HepG2 (cell line): ENCODE results near the gene TECTB. TPM values are rescaled to one million over a fixed set of nuclear protein-coding genes. Genes with fewer than 3 reads are reported as not detected.

ENCODE experiments used
- EEA1 ChIP-seq: sonication (generic); formaldehyde crosslinking; IDR thresholded peaks from 2 replicates; pipeline ENCODE4 v1.5.1; 2020; ENCODE audit warnings: mild to moderate bottlenecking, missing genetic modification reagents, borderline replicate concordance
- JARID2 ChIP-seq: sonication (generic); formaldehyde crosslinking; IDR thresholded peaks from 2 replicates; pipeline ENCODE4 v1.8.1; 2023; ENCODE audit warnings: missing genetic modification reagents, inconsistent platforms; ENCODE audit not compliant: insufficient replicate concordance
- JUND ChIP-seq: sonication (generic); formaldehyde crosslinking; IDR thresholded peaks from 2 replicates; pipeline ENCODE4 v1.8.0; 2022; ENCODE audit warnings: mild to moderate bottlenecking, missing genetic modification reagents
- KAT2B ChIP-seq: fragments of 150-350 bp; IDR thresholded peaks from 2 replicates; pipeline ENCODE4 v1.6.1; 2014; ENCODE audit warnings: low read depth, low read length, borderline replicate concordance
- PBX2 ChIP-seq: IDR thresholded peaks from 2 replicates; pipeline ENCODE4 v1.6.1; 2016; ENCODE audit warnings: control low read depth
- TBL1XR1 ChIP-seq: fragments of 150-350 bp; IDR thresholded peaks from 2 replicates; pipeline ENCODE4 v1.6.1; 2014; ENCODE audit warnings: borderline replicate concordance, low read length; ENCODE audit not compliant: partially characterized antibody
- THAP11 ChIP-seq: IDR thresholded peaks from 2 replicates; pipeline ENCODE4 v1.6.1; 2016; ENCODE audit warnings: missing biosample characterization, missing genetic modification reagents
- ZBTB34 ChIP-seq: sonication (generic); formaldehyde crosslinking; IDR thresholded peaks from 2 replicates; pipeline ENCODE4 v1.8.0; 2022; ENCODE audit warnings: mild to moderate bottlenecking, missing genetic modification reagents
- ZNF547 ChIP-seq: sonication (generic); formaldehyde crosslinking; IDR thresholded peaks from 2 replicates; pipeline ENCODE4 v1.5.1; 2020; ENCODE audit warnings: mild to moderate bottlenecking, missing genetic modification reagents
- ZNF557 ChIP-seq: sonication (generic); formaldehyde crosslinking; IDR thresholded peaks from 2 replicates; pipeline ENCODE4 v1.4.0; 2020; ENCODE audit warnings: missing genetic modification reagents
- ZSCAN30 ChIP-seq: sonication (generic); formaldehyde crosslinking; IDR thresholded peaks from 2 replicates; pipeline ENCODE4 v1.5.0; 2020; ENCODE audit warnings: mild to moderate bottlenecking, missing genetic modification reagents
- polyA plus RNA-seq, 8 experiments: library from polyadenylated mRNA; depleted of rRNA in 3 of 8; stranded (reverse) in 7 of 8; unstranded in 1 of 8; fragments of >200 nt; fragmentation: Illumina TruSeq in 4 of 8; extraction: Trizol in 4 of 8; gene quantifications; 2 replicates each; pipeline versions ENCODE4 v1.2.1 to v1.2.3, GENCODE V29; 2011 to 2016; ENCODE audit warnings: low read depth in 4 of 8, missing spikeins in 1 of 8, mixed read lengths in 1 of 8; ENCODE audit not compliant: insufficient read depth in 1 of 8
- total RNA-seq, 5 experiments: library from RNA; depleted of rRNA; stranded (reverse); fragments of >200 nt; fragmentation: Illumina TruSeq; extraction: Trizol; gene quantifications; 2 replicates each; pipeline ENCODE4 v1.2.3, GENCODE V29; 2016; ENCODE audit warnings: low read depth in 1 of 5
- TF ChIP-seq, protein P1 (sequence below): sonication (generic); formaldehyde crosslinking; conservative IDR thresholded peaks from 2 replicates; pipeline ENCODE4 v1.4.0; 2020; ENCODE audit warnings: missing genetic modification reagents
- TF ChIP-seq, protein P2 (sequence below): sonication (generic); formaldehyde crosslinking; IDR thresholded peaks from 2 replicates; pipeline ENCODE4 v1.5.0; 2020; ENCODE audit warnings: mild to moderate bottlenecking, missing genetic modification reagents, borderline replicate concordance
- TF ChIP-seq, protein P3 (sequence below): IDR thresholded peaks from 2 replicates; pipeline ENCODE4 v1.6.1; 2016
- TF ChIP-seq, protein P4 (sequence below): sonication (generic); formaldehyde crosslinking; IDR thresholded peaks from 2 replicates; pipeline ENCODE4 v1.5.0; 2020; ENCODE audit warnings: missing genetic modification reagents
- TF ChIP-seq, protein P5 (sequence below): sonication (generic); formaldehyde crosslinking; IDR thresholded peaks from 2 replicates; pipeline ENCODE4 v1.4.0; 2020; ENCODE audit warnings: missing genetic modification reagents

The TECTB gene
- total and polyA plus RNA-seq, 2 of the 13 experiments (the other 11 are each of a cell fraction or from before 2014, with no cell fraction given), result 0.78 to 1.8 TPM

DNA sequence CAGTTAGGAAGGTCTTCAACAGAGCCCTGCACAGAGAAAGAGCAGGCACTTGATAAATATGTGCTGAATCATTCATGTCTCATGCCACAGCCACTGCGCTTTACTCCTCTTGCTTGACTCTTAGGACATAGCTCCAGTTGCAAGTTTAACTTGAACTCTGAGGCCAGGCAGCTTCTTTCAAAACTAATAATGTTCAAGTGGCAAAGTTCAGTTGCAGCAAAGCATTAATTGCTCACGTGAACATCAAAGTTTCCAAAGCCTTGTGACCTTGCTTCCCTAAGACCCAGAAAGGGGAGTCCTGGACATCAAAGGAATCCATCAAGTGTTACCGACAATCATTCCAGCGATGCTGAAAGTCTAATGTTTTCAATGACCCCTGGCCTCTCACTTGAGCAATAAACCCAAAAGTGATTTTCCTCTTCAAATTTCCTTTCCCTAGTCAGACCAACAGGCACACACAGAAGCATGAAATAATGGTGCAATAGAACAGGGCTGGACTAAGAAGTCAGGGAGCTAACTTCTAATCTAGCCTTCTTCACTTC lies 21.8 kb upstream of the TECTB start (continued):
- TF ChIP-seq, protein P1, sequence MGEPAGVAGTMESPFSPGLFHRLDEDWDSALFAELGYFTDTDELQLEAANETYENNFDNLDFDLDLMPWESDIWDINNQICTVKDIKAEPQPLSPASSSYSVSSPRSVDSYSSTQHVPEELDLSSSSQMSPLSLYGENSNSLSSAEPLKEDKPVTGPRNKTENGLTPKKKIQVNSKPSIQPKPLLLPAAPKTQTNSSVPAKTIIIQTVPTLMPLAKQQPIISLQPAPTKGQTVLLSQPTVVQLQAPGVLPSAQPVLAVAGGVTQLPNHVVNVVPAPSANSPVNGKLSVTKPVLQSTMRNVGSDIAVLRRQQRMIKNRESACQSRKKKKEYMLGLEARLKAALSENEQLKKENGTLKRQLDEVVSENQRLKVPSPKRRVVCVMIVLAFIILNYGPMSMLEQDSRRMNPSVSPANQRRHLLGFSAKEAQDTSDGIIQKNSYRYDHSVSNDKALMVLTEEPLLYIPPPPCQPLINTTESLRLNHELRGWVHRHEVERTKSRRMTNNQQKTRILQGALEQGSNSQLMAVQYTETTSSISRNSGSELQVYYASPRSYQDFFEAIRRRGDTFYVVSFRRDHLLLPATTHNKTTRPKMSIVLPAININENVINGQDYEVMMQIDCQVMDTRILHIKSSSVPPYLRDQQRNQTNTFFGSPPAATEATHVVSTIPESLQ, result no peak
- peak; percentile 74; the same call in 1 of the 2 replicates for TF ChIP-seq ZBTB34
- TF ChIP-seq ZNF557 (CRISPR knock-in tag), result 0 out of 2 replicates have a peak, but pooled peaks have one; percentile 53
- peak; percentile 46; the same call in 1 of the 2 replicates for TF ChIP-seq PBX2 (CRISPR knock-in tag)
- TF ChIP-seq, protein P2, sequence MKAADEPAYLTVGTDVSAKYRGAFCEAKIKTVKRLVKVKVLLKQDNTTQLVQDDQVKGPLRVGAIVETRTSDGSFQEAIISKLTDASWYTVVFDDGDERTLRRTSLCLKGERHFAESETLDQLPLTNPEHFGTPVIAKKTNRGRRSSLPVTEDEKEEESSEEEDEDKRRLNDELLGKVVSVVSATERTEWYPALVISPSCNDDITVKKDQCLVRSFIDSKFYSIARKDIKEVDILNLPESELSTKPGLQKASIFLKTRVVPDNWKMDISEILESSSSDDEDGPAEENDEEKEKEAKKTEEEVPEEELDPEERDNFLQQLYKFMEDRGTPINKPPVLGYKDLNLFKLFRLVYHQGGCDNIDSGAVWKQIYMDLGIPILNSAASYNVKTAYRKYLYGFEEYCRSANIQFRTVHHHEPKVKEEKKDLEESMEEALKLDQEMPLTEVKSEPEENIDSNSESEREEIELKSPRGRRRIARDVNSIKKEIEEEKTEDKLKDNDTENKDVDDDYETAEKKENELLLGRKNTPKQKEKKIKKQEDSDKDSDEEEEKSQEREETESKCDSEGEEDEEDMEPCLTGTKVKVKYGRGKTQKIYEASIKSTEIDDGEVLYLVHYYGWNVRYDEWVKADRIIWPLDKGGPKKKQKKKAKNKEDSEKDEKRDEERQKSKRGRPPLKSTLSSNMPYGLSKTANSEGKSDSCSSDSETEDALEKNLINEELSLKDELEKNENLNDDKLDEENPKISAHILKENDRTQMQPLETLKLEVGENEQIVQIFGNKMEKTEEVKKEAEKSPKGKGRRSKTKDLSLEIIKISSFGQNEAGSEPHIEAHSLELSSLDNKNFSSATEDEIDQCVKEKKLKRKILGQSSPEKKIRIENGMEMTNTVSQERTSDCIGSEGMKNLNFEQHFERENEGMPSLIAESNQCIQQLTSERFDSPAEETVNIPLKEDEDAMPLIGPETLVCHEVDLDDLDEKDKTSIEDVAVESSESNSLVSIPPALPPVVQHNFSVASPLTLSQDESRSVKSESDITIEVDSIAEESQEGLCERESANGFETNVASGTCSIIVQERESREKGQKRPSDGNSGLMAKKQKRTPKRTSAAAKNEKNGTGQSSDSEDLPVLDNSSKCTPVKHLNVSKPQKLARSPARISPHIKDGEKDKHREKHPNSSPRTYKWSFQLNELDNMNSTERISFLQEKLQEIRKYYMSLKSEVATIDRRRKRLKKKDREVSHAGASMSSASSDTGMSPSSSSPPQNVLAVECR (CRISPR knock-in tag), result peak; percentile 67; the same call in 1 of the 2 replicates
- TF ChIP-seq KAT2B, result no peak
- peak; percentile 91 for TF ChIP-seq TBL1XR1
- peak; percentile 75 for TF ChIP-seq THAP11
- TF ChIP-seq, protein P3, sequence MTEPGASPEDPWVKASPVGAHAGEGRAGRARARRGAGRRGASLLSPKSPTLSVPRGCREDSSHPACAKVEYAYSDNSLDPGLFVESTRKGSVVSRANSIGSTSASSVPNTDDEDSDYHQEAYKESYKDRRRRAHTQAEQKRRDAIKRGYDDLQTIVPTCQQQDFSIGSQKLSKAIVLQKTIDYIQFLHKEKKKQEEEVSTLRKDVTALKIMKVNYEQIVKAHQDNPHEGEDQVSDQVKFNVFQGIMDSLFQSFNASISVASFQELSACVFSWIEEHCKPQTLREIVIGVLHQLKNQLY (CRISPR knock-in tag), result peak; percentile 100
- TF ChIP-seq JARID2 (CRISPR knock-in tag), result peak; percentile 70
- no peak for TF ChIP-seq ZSCAN30 (CRISPR knock-in tag)
- TF ChIP-seq JUND, result peak; percentile 87; the same call in 1 of the 2 replicates
- TF ChIP-seq EEA1, result no peak
- TF ChIP-seq, protein P4, sequence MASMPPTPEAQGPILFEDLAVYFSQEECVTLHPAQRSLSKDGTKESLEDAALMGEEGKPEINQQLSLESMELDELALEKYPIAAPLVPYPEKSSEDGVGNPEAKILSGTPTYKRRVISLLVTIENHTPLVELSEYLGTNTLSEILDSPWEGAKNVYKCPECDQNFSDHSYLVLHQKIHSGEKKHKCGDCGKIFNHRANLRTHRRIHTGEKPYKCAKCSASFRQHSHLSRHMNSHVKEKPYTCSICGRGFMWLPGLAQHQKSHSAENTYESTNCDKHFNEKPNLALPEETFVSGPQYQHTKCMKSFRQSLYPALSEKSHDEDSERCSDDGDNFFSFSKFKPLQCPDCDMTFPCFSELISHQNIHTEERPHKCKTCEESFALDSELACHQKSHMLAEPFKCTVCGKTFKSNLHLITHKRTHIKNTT (CRISPR knock-in tag), result no peak
- TF ChIP-seq, protein P5, sequence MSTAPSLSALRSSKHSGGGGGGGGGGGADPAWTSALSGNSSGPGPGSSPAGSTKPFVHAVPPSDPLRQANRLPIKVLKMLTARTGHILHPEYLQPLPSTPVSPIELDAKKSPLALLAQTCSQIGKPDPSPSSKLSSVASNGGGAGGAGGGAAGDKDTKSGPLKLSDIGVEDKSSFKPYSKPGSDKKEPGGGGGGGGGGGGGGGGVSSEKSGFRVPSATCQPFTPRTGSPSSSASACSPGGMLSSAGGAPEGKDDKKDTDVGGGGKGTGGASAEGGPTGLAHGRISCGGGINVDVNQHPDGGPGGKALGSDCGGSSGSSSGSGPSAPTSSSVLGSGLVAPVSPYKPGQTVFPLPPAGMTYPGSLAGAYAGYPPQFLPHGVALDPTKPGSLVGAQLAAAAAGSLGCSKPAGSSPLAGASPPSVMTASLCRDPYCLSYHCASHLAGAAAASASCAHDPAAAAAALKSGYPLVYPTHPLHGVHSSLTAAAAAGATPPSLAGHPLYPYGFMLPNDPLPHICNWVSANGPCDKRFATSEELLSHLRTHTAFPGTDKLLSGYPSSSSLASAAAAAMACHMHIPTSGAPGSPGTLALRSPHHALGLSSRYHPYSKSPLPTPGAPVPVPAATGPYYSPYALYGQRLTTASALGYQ (CRISPR knock-in tag), result peak; percentile 99
- TF ChIP-seq ZNF547, result peak; percentile 80
